SU-DHL-6 (cell line): ENCODE data around the gene LRFN5.

Experiments used
- CTCF ChIP-seq: fragments of 200-600 bp; sonication (generic); IDR thresholded peaks from one replicate; pipeline ENCODE4 v1.5.1; 2017; ENCODE audit warnings: antibody characterized with exemption, mild to moderate bottlenecking, low read length, moderate library complexity; ENCODE audit not compliant: insufficient read depth, poor library complexity, severe bottlenecking
- EZH2phosphoT487 ChIP-seq: fragments of 200-600 bp; sonication (generic), shearing (Covaris generic); conservative IDR thresholded peaks from 2 replicates; pipeline ENCODE4 v1.6.1; 2018; ENCODE audit warnings: mild to moderate bottlenecking, antibody characterized with exemption, low read length, moderate library complexity, mixed read lengths

GRCh38 chr14:41663473-41663850, 56.8 kb downstream of the LRFN5 start:
- TF ChIP-seq CTCF (no peak), EZH2phosphoT487 (no peak)
